ENCODE data around the gene MINDY1.

MINDY1 gene

GRCh38 chr1:150957666-150958065, 49.0 kb downstream of the MINDY1 start:
- Histone ChIP-seq H3K27me3 (replicated peaks; ENCODE audit: insufficient read depth, low read length) (no peaks in the 10 kb centered on the region), H3K9me2 (replicated peaks; ENCODE audit: insufficient read depth, low read length) (no peaks in the 10 kb centered on the region), H2AFZ (ENCODE audit: low read length) (no peak overlapping the region), H3K36me3 (replicated peaks; ENCODE audit: insufficient read depth, low read length) (peaks cover 13% of the 10 kb centered on the region), H3F3A (ENCODE audit: insufficient read depth, low read length) (no peaks in the 10 kb centered on the region), H3K4me3 (ENCODE audit: low read length) (no peak overlapping the region), H3K4me1 (ENCODE audit: low read length) (no peaks in the 10 kb centered on the region), H3K4me2 (ENCODE audit: low read depth, low read length) (no peak overlapping the region), H3K9ac (ENCODE audit: low read length) (no peak overlapping the region), H4K20me1 (ENCODE audit: insufficient read depth, low read length) (no peaks in the 10 kb centered on the region), H3K9me3 (replicated peaks; ENCODE audit: insufficient read depth, low read length) (no peaks in the 10 kb centered on the region), H3K79me2 (ENCODE audit: low read length) (no peaks in the 10 kb centered on the region), H3K27ac (ENCODE audit: low read length) (no peak overlapping the region)
- TF ChIP-seq CTCF (IDR thresholded peaks at IDR 0.05; ENCODE audit: low read length) (no peak), EZH2 (optimal IDR thresholded peaks at IDR 0.05; ENCODE audit: low read depth, low read length) (no peak), EZH2phosphoT487 (IDR thresholded peaks at IDR 0.05; ENCODE audit: low read length) (no peak)
- DNase-seq: no peak

- Histone ChIP-seq H3K27ac (ENCODE audit: low read length) (no peak overlapping the region), H3K27me3 (replicated peaks; ENCODE audit: insufficient read depth, low read length) (no peaks in the 10 kb centered on the region), H3K9ac (ENCODE audit: low read length) (no peak overlapping the region), H3K79me2 (ENCODE audit: low read length) (no peaks in the 10 kb centered on the region), H3K36me3 (replicated peaks; ENCODE audit: insufficient read depth, low read length) (peaks cover 14% of the 10 kb centered on the region), H3K9me2 (replicated peaks; ENCODE audit: insufficient read depth, low read length) (no peaks in the 10 kb centered on the region), H3K4me1 (ENCODE audit: low read length) (no peaks in the 10 kb centered on the region), H3F3A (ENCODE audit: insufficient read depth, low read length) (no peaks in the 10 kb centered on the region), H3K4me2 (ENCODE audit: low read depth, low read length) (no peak overlapping the region), H2AFZ (ENCODE audit: low read length) (no peak overlapping the region), H4K20me1 (ENCODE audit: insufficient read depth, low read length) (no peaks in the 10 kb centered on the region), H3K4me3 (ENCODE audit: low read length) (no peak overlapping the region), H3K9me3 (replicated peaks; ENCODE audit: insufficient read depth, low read length) (no peaks in the 10 kb centered on the region)
- DNase-seq: no peak
- no peak for TF ChIP-seq CTCF (IDR thresholded peaks at IDR 0.05; ENCODE audit: low read length)
- no peak for TF ChIP-seq EZH2phosphoT487 (IDR thresholded peaks at IDR 0.05; ENCODE audit: low read length)
- TF ChIP-seq EZH2 (optimal IDR thresholded peaks at IDR 0.05; ENCODE audit: low read depth, low read length): no peak
These were observed 51.4 kb downstream of the MINDY1 start for GRCh38 chr1:150955280-150955679.

- H3K27ac ChIP-seq (ENCODE audit: low read length): no peak overlapping the region
- no peaks in the 10 kb centered on the region for H3K9me2 ChIP-seq (replicated peaks; ENCODE audit: insufficient read depth, low read length)
- no peaks in the 10 kb centered on the region for H3K27me3 ChIP-seq (replicated peaks; ENCODE audit: insufficient read depth, low read length)
- H3K36me3 ChIP-seq (replicated peaks; ENCODE audit: insufficient read depth, low read length): peaks cover 14% of the 10 kb centered on the region
- no peaks in the 10 kb centered on the region for H3K4me1 ChIP-seq (ENCODE audit: low read length)
- no peaks in the 10 kb centered on the region for H4K20me1 ChIP-seq (ENCODE audit: insufficient read depth, low read length)
- H3K9ac ChIP-seq (ENCODE audit: low read length): no peak overlapping the region
- H3F3A ChIP-seq (ENCODE audit: insufficient read depth, low read length): no peaks in the 10 kb centered on the region
- TF ChIP-seq EZH2 (optimal IDR thresholded peaks at IDR 0.05; ENCODE audit: low read depth, low read length): no peak
- TF ChIP-seq CTCF (IDR thresholded peaks at IDR 0.05; ENCODE audit: low read length): no peak
- TF ChIP-seq EZH2phosphoT487 (IDR thresholded peaks at IDR 0.05; ENCODE audit: low read length): no peak
- no peak overlapping the region for H3K4me2 ChIP-seq (ENCODE audit: low read depth, low read length)
- no peak overlapping the region for H2AFZ ChIP-seq (ENCODE audit: low read length)
- H3K4me3 ChIP-seq (ENCODE audit: low read length): no peak overlapping the region
- H3K9me3 ChIP-seq (replicated peaks; ENCODE audit: insufficient read depth, low read length): no peaks in the 10 kb centered on the region
- DNase-seq: no peak
- H3K79me2 ChIP-seq (ENCODE audit: low read length): no peaks in the 10 kb centered on the region
These were observed 52.0 kb downstream of the MINDY1 start for GRCh38 chr1:150954708-150955107.

Data from MM.1S (cell line).